HG03196 (cell line): ENCODE results near the gene RFTN1.

ENCODE experiments used
- ATAC-seq: cut with Tn5 transposase; IDR thresholded peaks from one replicate; pipeline ENCODE4 v1.9.1; 2021; ENCODE audit not compliant: unreplicated experiment

The RFTN1 gene

DNA sequence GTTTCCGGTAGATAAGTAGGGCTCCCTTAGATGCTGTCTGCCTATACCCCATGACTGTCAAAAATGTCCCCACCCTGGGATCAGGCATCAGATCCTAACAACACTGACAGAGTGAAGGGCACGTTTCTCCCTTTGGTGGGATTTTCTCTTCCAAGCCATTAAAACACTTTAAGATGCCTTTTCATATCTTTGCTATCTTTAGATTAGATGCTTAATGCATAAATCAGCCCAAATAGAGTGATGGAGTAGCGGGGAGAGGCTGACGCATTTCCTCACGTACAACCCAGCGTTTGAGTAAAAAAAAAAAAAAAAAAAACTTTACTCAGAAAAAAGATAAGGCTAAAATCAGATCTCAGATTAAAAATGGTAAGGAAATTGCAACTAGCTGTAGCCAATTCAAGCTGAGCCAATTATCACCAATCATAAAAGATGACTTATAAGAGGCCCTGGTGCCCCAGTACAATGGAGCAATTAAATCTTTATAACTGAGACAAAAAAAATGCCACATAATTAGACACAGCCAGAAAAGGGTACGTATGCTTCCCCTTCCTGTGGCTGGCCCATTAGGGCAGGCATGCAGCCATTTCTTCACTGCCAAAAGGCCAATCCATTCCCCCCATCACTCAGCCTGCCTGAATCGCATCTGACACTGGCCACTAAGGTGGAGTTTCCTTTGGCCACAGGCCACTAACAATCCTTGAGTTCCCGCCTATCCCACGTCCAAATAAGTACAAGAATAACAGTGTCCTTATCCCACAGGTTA, 45.0 kb downstream of the RFTN1 start:
- ATAC-seq: no peak

DNA sequence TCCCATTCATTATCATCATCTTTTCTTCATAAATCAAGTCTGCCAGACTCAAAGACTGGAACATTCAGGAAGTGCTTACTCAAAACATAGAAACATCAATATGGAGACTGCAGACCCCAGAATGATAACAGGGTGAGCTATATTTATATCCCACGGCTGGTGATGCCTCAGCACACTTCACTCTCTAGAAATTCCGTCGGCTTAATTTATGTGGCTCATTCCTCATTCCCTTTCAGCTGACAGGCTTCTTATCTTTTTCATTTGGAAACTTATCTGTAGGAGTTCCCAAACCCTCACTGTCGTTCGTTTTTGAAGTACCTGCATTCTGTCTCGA, 45.5 kb downstream of the RFTN1 start:
- no peak for ATAC-seq

DNA sequence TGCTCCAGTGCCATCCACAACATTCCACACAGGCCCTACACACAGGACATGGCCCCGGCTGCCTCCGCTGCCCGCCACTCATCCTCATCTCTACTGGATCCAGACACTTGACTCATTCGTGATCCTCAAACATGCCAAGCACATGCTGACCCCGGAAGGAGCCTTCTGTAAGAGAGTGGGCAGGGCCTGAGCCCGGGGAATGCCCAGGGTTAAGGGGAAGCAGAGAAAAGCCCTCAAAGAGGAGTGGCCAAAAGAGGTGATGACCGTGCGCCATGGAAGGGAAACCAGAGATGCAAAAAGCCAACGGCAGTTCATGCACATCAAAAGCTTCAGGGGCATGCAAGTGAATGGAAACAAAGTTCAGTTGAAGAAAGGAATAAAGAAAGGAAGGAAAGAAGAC, 46.1 kb downstream of the RFTN1 start:
- ATAC-seq: no peak

DNA sequence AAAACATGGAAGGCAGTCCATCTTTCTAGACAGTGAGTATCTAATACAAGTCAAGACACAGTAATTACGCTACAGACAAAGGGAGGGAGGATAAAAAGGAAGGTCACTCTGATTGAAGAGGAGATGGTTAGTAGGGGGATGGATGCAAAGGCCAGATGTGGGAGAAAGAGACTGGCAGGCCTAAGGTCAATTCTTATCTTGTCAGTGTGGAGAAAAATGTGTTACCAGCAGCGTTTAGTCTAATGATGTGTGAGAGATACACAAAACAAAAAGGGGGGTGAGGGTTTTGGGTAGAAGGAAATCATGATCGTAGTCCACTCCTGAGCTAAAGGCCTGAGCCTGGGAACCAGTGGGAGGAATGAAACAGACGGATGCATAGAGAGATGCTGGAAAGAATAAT, 46.7 kb downstream of the RFTN1 start:
- no peak for ATAC-seq

DNA sequence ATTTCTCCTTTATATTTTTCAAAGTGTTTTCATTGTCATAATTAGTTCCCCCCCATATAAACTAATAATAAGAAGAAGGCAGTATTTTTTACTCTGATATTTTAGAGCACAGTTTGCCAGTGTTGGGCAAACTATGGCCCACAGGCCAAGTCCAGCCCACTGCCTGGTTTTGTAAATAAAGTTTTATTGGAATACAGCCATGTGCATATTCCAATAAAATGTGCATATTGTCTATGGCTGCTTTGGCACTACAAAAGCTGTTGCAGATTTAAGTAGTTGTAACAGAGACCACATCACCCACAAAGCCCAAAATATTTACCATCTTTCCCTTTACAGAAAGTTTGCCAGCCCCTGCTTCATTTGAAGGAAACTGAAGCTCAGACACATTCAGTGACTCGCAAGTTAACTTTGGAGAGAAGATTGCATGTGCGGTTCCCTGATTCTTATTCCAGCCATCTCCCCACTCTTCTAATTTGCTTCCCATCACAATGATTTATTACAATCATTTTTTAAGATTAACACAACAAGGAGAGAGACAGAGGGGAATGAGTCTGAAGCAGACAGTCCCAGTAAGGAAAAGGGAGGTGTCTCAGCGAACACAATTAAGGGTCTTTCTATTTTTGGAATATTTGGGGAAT, 48.9 kb downstream of the RFTN1 start:
- no peak for ATAC-seq

DNA sequence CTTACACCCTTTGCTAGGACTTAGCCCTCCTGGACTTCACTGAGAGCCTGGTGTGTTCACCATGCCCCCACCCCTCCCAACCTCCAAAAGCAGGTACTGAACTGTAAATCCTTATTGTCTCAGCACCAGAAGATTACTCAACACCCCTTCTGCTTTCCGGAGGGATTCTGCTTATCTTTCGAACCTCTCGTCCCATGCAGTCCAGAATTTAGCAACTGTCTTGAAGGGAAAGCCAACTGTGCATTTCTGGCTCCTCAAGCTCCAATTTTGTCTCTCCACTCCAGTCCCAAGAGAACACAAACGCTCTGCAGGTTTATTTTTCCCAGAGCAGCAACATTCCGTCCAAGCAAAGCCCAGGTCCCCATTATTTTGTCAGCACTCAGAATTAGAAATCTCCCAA, 49.6 kb downstream of the RFTN1 start:
- ATAC-seq: no peak

DNA sequence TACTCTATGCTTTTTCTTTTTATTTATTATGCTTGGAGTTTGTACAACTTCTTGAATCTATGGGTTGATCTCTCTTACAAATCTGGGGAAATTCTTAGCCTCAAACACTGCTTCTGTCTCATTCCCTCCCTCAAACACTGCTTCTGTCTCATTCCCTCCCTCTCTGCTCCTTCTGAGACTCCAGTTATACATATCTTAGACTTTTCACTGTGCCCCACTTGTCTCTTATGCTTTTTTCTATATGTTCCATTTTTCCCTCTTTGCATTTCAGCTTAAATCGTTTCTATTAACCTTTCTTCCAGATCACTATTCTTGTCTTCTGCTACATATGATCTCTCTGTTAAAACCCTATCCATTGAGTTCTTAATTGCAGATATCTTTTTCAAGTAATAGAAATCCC, 50.4 kb downstream of the RFTN1 start:
- no peak for ATAC-seq

DNA sequence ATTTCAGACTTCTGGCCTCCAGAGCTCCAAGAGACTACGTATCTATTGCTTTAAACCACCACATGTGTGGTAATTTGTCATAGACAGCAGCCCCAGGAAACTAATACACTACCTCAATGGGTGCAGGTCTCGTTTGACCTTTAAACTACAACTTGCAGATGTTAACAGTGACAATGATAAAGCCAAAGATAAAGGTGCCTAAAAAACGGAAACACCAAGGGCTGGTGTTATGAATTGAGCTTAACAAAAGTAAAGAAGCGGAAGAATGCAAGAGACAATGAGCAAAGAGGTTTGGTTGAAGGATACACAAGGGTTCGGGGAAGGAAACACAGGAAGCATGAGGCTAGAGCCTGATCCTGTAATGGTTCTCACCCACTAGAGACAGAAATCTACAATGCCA, 50.8 kb downstream of the RFTN1 start:
- no peak for ATAC-seq

DNA sequence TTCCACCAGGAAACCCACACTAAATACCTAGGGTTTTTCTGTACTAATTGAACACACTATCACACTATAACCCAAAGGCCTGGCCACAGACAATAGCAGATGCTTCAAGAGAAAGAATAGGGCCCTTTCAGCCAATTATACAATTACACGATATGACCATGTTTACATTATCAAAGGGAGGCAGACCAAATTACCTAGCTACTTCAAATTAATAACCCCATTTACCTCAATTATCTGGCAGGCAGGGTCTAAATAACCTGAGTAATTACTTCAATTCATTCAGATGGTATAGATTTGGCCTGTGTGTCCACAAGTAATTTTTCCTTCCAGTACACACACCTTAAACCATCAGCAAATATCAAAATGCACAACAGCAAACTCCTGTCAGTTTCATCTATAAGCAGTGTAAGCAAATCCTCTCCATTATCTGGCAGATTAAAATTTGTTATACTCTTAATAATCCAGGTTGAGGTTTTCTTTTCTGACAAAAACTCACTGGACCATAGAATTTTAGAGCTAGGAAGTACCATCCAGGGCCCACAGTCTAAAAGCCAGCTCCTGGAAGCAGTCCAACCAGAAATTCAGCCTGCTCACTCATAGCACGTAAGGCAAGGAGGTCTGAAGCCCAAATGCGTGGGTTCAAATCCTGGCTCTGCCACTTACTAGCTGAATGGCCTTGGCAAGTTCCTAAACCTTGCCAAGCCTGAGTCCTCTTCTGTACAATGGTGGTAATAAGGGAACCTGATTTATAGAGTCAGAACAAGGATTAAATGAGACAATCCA, 51.8 kb downstream of the RFTN1 start:
- ATAC-seq: no peak

DNA sequence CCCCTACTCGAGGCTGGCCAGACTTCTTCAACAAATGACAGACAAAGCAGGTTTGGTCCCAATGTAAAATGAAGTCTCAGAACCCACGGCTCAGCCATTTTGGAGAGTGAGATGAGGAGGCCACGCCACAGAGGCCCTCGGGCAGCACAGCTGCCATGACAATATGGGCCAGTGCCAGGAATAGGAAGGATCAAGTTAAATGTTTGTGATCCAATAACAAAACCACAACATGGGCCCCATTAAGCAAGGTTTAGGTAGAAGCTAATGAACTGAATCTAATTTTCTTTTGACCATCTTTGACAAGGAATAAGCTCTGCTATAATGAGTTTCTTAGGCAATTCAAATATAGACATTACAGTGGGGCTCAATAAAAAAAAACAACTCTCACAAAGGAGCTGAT, 52.6 kb downstream of the RFTN1 start:
- ATAC-seq: no peak

DNA sequence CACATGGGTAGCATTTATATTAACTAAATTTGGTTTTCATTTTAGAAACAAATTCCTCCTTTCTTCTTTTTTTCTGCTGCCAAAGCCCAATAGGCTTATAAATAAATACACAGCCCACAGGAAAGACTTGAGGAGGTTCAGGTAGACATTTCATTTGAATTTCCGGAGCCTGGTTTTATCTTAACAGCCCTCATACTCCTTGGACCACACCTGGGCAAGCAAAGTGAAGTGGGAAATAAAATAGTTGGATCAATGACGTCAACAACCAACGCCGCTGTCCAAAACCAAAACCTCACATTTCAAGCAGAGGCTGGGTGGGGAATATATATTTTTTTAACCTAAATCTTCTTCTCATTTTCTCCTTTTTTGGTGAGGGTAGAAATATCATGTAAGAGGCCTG, 53.2 kb downstream of the RFTN1 start:
- no peak for ATAC-seq

DNA sequence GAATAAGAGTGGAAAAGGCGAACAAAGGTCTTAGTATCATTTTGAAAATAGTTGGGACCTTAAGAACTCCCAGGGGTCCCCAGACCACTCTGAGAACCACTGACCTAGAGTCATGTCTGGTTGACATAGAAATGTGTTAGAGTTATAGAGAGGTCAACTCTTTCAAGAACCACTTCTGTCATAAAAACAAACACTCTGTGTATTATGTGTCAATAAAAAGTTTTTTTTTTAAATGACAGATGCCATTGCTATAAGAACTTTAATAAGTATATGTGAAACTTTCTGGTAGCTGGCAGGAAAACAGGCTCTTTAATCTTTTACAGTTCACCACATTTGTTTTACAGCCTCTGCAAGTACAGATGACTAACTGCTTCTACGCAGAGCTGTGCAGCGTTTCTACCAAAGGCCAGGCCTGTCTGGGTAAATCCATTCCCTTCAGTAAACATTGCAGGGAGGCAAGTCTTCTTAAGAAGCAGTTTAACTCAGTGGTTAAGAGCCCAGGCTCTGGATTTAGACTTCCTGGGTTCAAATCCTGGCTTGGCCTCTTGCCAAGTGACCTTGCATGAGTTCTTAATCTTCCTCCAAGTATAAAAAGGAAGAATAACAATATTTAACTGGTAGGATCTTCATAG, 56.6 kb downstream of the RFTN1 start:
- ATAC-seq: no peak

DNA sequence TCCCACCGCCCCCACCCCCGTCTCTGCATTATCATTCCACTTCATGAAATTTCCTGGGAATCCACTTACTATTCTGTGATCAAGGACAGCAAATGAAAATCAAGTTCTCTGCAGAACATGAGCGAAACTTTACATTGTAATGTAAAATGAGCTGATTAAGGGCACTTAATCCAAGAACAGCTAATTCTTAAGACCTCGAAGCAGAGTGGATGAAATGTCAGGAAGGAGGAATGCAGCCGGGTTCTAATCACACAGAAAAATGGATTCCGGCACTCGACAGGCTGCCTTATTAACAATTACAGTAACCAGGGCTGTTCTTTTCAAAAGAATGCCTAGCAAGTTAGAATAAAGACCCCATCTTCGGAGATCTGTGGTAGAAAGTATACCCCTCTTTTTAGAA, 57.5 kb downstream of the RFTN1 start:
- ATAC-seq: no peak

DNA sequence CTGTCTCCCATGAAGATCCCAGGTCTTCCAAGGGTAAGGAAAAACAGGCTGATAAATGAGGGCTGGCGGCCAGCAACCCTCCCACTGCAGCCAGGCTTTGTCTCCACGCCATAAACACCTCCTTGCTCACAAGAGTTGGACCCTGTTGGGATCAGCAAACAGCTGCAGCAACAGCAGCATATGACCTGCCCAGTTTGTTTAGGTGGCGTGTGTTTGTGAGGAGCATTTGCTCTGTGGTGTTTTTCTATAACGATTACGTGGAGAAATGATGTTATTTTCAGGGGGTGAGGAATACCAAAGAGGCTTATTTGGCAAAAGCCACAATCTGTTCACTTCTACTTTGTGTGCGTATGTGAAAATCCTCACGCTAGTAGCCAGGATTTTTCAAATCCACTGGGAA, 58.5 kb downstream of the RFTN1 start:
- no peak for ATAC-seq

DNA sequence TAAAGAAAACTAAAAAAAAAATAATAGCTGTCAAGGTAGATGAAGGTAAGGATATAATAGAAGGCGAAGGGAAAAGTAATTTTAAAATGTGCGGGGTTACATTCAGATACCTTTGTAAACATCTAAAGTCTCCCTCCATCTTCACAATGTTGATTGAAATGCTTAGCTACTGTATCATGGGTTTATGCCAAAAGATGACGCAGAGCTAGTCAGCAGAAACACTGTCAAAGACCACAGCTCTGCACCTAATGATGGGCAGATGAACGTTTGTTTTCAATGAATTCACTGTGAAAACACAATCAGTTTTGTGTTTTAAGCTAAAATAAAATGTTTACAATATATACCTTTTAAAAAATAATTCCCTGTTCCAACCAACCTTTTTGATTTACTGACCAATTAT, 61.2 kb downstream of the RFTN1 start:
- no peak for ATAC-seq

DNA sequence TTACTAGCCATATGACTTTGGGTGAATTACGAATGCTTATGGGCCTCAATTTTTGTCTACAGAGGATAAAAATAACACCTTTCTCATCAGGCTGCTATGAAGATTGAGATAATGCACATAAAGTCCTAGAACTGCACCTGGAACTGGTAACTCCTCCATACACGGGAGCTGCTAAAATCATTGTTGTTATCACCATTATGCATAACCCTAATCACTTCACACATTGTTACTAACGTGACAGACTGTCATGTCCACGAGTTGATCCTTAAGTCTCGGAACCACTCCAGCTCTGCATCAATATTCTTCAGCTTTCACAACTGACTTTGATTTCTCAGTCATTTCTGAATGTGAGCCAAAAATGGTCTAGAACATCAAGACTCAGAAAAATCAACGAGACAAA, 64.1 kb downstream of the RFTN1 start:
- ATAC-seq: no peak

DNA sequence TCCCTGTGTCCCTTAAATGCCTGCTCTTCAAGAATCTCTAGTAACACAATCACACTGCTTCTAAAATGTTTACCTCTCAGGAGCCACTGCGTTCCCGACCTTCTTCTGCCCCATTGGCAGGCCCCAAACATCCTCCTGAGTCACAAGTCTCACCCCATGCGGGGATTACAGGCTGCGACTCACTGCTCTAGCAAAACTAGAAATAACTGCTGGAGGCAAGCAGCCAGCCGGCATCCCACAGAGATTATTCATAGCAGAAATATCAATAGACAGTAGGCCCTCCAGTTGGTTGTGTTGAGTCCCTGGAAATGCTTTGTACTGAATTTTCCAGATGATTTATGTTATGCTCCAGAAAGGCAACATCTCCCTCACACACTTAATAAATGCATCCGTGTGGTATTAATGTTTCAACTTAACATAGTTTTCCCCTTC, 64.8 kb downstream of the RFTN1 start:
- ATAC-seq: no peak

DNA sequence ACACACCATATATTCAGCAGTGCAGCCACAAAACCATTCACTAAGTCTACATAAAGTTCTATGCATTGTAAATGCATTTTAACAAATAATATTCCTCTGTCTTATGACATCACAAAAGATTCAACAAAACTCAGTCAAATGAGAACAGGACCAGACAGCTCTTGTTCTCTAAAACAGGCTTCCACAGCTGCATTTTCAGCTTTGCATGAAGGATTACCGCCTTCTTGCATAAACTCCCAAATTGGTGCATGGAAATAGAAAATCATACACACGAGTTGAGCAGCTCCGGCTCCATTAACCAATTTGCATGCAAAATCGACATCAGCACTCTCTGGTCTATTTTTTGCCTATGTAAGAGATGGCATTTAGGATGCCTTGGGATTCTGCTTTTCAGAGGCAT, 66.4 kb downstream of the RFTN1 start:
- no peak for ATAC-seq

DNA sequence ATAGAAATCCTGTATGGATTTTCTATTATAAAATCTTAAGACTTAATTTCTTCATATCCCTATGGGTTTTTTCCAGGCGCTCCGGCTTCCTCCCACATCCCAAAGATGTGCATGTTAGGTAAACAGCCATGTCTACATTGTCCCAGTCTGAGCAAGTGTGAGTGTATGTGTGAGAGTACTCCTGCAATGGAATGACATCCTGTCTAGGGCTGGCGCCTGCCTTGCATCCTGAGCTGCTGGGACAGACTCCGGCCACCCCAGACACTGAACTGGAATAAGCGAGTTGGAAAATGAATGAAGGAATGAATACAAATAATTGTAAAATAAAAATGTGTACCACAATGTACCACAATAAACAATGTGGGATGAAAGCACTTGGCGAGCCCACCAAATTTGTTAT, 69.2 kb downstream of the RFTN1 start:
- no peak for ATAC-seq

DNA sequence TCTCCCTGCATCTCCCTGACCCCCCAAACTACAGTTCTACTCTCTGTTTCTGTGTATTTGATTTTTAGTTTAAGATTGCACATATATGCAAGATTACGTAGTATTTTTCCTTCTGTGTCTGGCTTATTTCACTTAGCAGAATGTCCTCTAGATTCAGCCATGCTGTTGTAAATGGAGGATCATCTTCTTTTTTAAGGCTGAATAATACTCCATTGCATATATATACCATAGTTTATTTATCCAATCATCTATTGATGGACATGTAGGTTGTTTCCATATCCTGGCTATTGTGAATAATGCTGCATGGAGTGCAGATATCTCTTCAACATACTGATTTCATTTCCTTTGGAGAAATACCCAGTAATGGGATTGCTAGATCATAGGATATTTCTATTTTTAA, 70.8 kb downstream of the RFTN1 start:
- ATAC-seq: no peak

DNA sequence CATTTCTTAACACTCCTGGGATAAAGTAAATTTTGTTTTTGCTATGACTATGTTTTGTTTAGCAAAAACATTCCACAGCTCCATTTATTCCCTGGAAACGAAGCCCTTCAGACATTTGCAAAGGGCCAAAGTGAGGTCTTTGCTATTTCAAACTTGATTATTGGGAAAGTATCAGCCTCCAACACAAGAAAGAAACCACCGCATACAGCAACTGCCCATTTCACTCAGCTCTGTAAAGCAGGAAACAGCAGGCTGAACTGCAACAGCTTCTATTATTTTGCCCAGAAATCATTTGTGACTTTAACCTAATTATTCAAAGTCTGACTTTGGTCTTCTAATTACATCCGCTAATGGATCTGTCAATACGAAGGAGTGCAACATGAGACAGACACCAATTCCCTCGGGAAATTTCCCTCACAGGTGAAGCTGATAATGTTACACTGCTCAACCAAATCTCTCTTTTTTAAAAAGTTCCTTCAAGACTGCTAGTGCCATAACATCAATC, 72.1 kb downstream of the RFTN1 start:
- ATAC-seq: no peak
